Measurements from ENCODE around the gene IRGQ.

DNA sequence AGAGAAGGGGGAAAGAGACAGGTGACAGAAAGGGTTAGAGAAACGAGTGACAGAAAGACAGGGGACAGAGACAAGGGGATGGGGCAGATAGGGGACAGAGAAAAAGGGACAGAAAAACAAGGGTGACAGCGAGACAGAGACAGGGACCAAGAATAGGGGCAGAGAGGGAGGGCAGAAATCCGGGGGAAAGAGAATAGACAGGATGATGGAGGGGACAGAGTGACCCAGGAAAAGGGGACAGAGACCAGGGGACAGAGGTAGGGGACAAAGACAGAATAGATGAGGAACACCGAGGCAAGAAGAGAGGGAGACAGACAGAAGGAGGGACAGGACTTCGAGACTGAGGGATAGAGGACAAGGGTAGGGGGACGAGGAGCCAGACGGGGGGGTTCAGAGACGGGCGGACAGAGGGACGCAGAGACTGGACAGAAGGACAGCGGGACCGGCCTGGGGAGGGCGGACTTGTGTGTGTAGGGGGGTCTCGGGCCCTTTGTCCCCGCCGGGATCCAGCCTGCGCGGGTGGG is 43.1 kb upstream of the IRGQ start:
- TF ChIP-seq CTCF (IDR thresholded peaks at IDR 0.05), result no peak
- no peak for TF ChIP-seq POLR2A (IDR thresholded peaks at IDR 0.05)
